HG03432 (cell line): ENCODE data around the gene MFSD1.

Experiments used
- ATAC-seq: cut with Tn5 transposase; IDR thresholded peaks from one replicate; pipeline ENCODE4 v1.9.1; 2021; ENCODE audit warnings: mild to moderate bottlenecking, moderate library complexity; ENCODE audit not compliant: unreplicated experiment

MFSD1 gene

DNA sequence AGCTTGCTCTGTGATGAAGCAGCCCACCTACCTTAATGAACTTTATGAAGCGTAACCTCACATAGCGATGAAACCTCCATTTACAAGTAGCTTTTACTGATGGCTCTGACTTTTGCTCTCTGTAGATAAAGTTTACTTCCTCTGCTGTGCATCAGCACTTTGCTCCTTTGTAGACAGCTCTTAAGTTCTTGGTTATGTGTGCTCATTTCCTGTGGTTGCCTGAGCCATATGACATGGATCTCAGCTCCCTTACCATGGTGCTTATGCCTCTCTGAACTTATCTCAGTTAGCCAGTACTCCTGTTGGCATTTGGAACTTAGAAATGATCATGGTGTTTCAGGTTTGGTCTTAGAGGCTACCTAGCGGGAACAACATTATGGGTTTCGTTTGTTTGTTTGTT lies 7.8 kb downstream of the MFSD1 start:
- no peak for ATAC-seq

DNA sequence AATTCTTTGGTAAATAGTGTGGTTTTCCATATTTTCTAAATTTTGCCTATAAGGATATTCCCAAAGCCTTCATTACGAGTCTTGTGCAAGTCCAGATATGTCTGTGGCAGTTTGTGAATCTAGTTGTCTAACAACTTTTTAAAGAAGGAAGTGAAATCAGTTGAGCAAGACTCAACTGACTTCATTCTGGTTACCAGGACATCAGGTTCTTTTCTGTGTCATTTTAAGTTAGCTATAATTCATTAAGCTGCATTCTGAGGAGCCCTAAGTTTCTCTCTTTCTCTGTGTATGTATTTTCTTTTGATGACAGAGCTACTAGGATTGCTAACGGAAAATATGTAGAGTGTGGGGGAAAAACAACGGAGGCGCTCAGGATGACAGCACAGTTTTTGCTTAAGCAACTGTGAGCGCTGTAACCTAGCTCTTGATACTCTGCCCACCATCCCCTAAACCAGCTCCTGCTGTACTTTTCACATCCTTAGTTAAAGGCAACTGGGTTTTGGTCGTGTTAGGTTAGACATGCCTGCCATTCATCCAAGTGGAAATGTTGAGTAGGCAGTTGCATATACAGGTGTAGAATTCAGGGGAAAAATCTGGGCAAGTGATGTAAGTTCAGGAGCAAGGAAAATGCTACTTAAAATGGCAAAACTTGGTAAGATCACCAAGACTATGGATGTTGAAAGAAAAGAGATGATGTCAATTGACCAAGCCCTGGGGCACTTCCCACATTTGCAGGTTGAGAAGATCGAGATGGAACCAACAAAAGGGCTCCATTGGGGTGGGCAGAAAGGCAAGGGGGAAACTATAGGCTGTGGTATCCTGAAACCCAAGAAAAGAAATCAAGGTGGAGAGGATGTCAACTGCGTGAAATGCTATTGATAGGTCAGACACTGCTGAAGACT lies 9.2 kb downstream of the MFSD1 start:
- no peak for ATAC-seq

GRCh38 chr3:158819282-158819681 lies 17.4 kb downstream of the MFSD1 start:
- no peak for ATAC-seq

- ATAC-seq = no peak
These were observed 18.7 kb downstream of the MFSD1 start for GRCh38 chr3:158820521-158820920.

- ATAC-seq = no peak
These were observed 20.0 kb downstream of the MFSD1 start for GRCh38 chr3:158821847-158822246.

GRCh38 chr3:158823426-158823825 lies 21.6 kb downstream of the MFSD1 start:
- no peak for ATAC-seq

DNA sequence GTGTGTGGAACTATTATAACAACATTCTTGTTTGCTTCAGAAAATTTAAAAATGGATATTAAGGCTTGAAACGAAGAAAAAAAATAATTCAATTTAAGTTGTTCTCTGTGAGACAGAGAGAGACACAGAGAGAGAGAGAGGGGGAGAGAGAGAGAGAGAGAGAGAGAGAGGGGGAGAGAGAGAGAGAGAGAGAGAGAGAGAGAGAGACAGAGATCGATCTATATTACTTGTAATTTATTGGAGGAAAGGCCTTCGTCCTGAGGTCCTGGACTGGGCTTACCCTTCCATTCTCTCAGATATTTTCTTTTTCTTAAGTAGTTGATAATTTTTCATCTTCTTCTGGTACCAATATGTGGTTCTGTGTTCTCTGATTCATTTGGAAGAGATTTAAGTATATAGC lies 25.9 kb downstream of the MFSD1 start:
- ATAC-seq = no peak

GRCh38 chr3:158830391-158830790 lies 28.5 kb downstream of the MFSD1 start:
- ATAC-seq = no peak

- no peak for ATAC-seq
These were observed 30.0 kb downstream of the MFSD1 start for GRCh38 chr3:158831861-158832260.

DNA sequence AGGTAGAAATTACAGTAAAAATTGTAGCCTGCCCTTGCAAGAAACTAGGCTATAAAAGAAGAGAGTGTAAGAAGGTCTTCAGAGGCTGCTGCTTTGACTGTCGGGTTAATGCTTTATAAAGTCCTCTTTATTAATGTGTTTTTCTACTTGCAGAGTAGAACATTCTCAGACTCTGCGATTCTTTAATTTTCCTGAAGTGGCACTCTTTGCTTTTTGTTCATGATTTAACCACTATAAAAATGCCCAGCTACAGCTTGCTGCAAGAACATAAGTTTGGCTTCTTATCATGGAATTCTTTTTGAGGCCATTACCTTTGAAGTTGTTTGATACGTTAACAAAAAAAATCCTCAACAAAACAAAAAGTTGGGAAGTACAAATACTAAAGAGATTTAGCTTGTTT lies 33.8 kb downstream of the MFSD1 start:
- ATAC-seq = no peak

GRCh38 chr3:158836312-158836711 lies 34.5 kb downstream of the MFSD1 start:
- ATAC-seq = no peak

DNA sequence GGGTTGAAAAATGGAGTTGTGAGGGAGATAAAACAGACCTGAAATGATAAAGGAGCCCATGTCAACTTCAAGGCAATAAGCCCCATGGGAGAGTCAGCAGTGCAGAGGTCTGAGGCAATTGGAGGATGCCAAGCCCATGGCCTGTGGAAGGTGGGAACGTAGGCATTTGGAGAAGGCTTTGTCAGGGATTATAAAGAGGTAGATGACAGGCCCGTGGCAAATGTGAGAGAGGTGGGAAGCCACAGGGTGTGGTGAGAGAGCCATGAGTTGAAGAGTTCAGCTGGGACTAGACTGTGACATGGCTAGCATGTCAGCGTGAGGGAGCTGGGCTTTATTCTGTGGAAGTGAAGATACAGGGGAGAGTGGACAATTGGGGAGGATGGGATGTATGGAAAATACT lies 35.4 kb downstream of the MFSD1 start:
- no peak for ATAC-seq

- ATAC-seq = no peak
These were observed 38.1 kb downstream of the MFSD1 start for GRCh38 chr3:158839966-158840365.

GRCh38 chr3:158841387-158841786 lies 39.5 kb downstream of the MFSD1 start:
- ATAC-seq = no peak

DNA sequence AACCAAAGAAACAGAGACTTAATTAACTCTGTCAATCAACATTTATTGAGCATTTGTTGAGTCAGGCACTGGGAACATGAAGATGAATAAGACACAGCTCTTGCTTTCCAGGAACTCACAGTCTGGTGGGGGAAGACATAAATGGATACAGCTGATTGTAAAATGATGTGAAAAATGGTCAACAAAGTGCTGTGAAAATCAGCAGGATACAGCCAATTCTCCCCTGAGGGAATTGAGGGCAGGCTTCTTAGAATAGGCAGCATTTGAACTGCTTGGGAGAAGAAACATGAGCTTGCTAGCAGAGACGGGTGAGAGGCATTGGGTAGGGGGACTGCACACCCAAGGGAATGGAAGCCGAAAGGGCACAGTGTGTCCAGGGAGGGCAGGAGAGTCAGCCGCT lies 41.1 kb downstream of the MFSD1 start:
- ATAC-seq = no peak

DNA sequence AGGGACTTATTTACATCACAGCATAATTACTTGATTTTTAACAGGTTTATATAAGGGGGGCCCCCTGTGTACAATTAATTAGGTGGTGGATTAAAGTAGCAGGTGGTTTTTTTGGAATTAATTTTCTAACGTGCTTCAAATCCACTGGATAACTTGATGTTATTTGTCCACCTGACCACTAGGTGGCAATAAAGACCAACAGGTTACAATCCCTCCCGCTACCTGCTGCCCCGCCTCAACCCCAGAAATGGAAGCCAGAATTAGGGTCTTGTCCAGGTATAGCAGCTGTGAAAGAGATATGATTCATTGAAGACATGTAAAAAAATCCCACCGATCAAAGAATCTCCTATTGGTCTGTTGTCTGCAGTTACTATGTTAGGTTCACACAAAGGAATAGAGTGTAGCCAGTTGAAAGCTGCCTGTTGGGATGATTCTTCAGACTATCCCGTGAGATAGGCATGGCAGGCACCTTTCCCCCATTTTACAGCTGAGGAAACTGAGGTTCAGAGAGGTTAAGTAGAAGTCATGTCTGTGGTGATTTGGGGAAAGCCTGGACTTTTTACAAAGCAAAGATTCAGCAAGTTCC lies 44.0 kb downstream of the MFSD1 start:
- peak; percentile 55 for ATAC-seq

DNA sequence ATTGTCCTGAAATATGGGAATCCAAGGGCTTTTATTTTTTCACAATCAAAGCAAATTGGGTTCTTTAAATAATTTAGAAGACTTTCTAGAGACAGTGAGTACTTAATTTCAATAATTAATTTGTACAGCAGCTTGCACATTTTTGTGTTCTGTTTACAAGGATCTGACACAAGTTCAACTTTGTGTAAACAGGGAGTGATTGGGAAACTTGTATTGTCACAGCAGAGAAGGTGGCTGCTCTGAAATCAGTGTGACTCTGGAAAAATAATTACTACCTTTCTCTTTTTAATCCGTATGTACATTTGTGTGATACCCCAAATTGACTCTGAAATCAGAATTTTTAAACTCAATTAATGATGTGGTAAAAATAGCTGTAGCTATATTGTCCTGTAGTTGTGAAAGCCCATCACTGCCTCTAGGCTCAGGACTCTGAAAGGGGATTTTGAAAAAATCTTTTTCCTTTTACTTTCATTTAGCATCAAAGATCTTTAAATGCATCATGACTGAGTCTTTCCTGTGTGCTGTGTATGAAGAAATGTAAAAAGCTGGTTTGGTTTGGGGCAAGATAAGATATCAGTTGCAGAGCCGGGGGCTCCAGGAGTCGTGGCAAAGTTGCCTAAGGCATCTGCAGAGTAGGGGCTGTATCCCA lies 45.1 kb downstream of the MFSD1 start:
- peak; percentile 89 for ATAC-seq

GRCh38 chr3:158847452-158847821 lies 45.6 kb downstream of the MFSD1 start:
- peak; percentile 38 for ATAC-seq

DNA sequence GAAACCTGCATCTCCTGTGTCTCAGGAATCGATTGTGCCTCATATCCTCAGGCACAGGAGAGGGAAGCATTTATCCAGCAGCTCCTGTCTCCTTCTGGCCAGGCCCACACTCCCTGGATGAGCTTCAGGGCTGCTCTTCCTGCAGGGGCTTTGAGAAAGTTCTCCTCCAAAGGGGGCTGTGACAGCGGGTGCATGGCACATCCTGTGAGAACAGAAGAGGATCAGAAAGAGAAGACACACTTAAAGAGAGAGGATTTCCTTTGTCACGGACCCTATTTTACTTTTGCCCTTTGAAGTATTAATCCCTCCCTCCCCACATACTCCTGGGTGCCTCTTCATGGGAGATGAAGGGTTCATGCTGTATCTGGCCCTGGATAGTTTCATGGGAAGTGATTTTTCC lies 46.0 kb downstream of the MFSD1 start:
- ATAC-seq = no peak

DNA sequence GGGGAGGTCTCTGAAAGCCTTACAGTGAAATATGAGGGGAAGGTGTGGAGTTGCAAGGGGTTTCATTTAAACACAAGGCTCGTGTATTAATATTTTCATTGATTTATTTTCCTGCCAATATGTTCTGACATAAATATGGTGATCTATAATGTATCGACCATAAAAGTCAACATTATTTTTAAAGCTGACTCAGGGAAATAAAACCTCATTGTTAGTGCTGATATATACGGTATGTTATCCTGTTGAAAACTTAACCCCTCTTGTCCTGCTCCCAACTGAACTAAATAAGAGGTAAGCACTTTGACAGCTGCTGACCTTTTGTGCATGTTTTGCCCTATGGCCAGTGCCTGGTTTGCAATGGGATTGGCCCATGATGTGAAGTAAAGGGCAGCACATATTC lies 47.9 kb downstream of the MFSD1 start:
- no peak for ATAC-seq

- ATAC-seq = no peak
These were observed 57.5 kb downstream of the MFSD1 start for GRCh38 chr3:158859362-158859761.

DNA sequence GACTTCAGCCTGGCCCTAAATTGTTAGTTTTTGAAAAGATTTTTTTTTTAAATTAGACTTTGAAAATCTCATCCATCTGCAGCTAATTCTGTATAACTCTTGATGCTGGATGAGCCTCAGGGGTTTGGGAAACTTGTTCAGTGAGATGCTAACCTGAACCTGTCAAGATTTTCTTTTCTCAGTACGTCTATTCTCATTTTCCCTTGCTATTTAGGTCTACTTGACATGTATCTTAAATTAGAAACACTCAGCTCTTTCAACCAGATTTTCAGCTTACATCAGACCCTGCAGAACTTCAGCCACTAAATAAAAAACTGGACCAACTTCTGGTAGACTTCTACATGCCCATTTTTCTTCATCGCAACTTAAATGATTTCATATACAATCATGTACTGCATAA lies 61.4 kb downstream of the MFSD1 start:
- no peak for ATAC-seq
